K562 (cell line): ENCODE measurements around the gene MILR1. TPM values are rescaled to one million over a fixed set of nuclear protein-coding genes. Genes with fewer than 3 reads are reported as not detected.

Experiments
- ARID2 ChIP-seq: fragments of 450-650 bp; IDR thresholded peaks from 2 replicates; pipeline ENCODE4 v1.6.1; 2017; ENCODE audit warnings: antibody characterized with exemption, mild to moderate bottlenecking
- BHLHE40 ChIP-seq: IDR thresholded peaks from 2 replicates; pipeline ENCODE4 v1.6.1; 2011; ENCODE audit warnings: low read length, improper control_type of control experiment
- ELF1 ChIP-seq: fragments of 200-800 bp; sonication (Bioruptor generic); IDR thresholded peaks from 2 replicates; pipeline ENCODE4 v1.6.1; 2016; ENCODE audit warnings: missing genetic modification characterization, missing compliant biosample characterization
- ELF2 ChIP-seq: fragments of 250-450 bp; sonication (Bioruptor Pico); IDR thresholded peaks from 2 replicates; pipeline ENCODE4 v1.5.0; 2021; ENCODE audit warnings: mild to moderate bottlenecking
- ETV1 ChIP-seq: fragments of 450-650 bp; conservative IDR thresholded peaks from 2 replicates; pipeline ENCODE4 v1.6.1; 2016; ENCODE audit warnings: missing genetic modification characterization, control low read depth, low read depth, missing compliant biosample characterization
- MAFF ChIP-seq: IDR thresholded peaks from 2 replicates; pipeline ENCODE4 v1.6.1; 2012; ENCODE audit warnings: low read length, improper control_type of control experiment
- MEF2A ChIP-seq: IDR thresholded peaks from 2 replicates; pipeline ENCODE4 v1.6.1; 2011; ENCODE audit warnings: low read depth, mild to moderate bottlenecking, low read length, moderate library complexity; ENCODE audit not compliant: control insufficient read depth
- MTF1 ChIP-seq: fragments of 250-450 bp; sonication (Bioruptor Pico); IDR thresholded peaks from 2 replicates; pipeline ENCODE4 v1.9.0; 2021; ENCODE audit warnings: moderate library complexity, mild to moderate bottlenecking, inconsistent platforms, borderline replicate concordance
- MYBL2 ChIP-seq, 2 experiments: fragments of 450-650 bp in 1 of 2; sonication (generic) in 1 of 2; formaldehyde crosslinking in 1 of 2; IDR thresholded peaks; 2 replicates each; pipeline versions ENCODE4 v1.6.1 to v1.8.1; 2017 to 2022; ENCODE audit warnings: borderline replicate concordance in 1 of 2, inconsistent platforms in 1 of 2, low read depth in 1 of 2, mild to moderate bottlenecking in 1 of 2, missing genetic modification reagents in 1 of 2, moderate library complexity in 1 of 2
- PHF20 ChIP-seq: fragments of 450-650 bp; IDR thresholded peaks from 2 replicates; pipeline ENCODE4 v1.6.1; 2018; ENCODE audit not compliant: partially characterized antibody
- PHF21A ChIP-seq: fragments of 450-650 bp; IDR thresholded peaks from 2 replicates; pipeline ENCODE4 v1.6.1; 2017; ENCODE audit warnings: low read depth, borderline replicate concordance
- RCOR1 ChIP-seq, 2 experiments: IDR thresholded peaks; 2 replicates each; pipeline ENCODE4 v1.6.1; 2012; ENCODE audit warnings: low read depth in 2 of 2, low read length in 2 of 2, borderline replicate concordance in 1 of 2, improper control_type of control experiment in 1 of 2
- SAFB ChIP-seq: fragments of 200-400 bp; formaldehyde crosslinking; IDR thresholded peaks from 2 replicates; pipeline ENCODE4 v1.6.1; 2017; ENCODE audit warnings: low read depth, low read length, borderline replicate concordance
- SIX5 ChIP-seq, 2 experiments: IDR thresholded peaks; 2 replicates each; pipeline ENCODE4 v1.6.1; 2011; ENCODE audit warnings: low read length in 2 of 2, borderline replicate concordance in 1 of 2, low read depth in 1 of 2, mild to moderate bottlenecking in 1 of 2, moderate library complexity in 1 of 2; ENCODE audit not compliant: insufficient read depth in 1 of 2
- TARDBP ChIP-seq: fragments of 450-650 bp; IDR thresholded peaks from 2 replicates; pipeline ENCODE4 v1.6.1; 2016
- TCF3 ChIP-seq: sonication (generic); formaldehyde crosslinking; IDR thresholded peaks from 2 replicates; pipeline ENCODE4 v1.4.0; 2020; ENCODE audit warnings: mild to moderate bottlenecking, missing genetic modification reagents
- ZFP30 ChIP-seq: fragments of 250-450 bp; sonication (Bioruptor Pico); IDR thresholded peaks from 2 replicates; pipeline ENCODE4 v1.8.0; 2022; ENCODE audit warnings: moderate library complexity, mild to moderate bottlenecking, inconsistent platforms, borderline replicate concordance
- ZNF644 ChIP-seq: fragments of 200-800 bp; sonication (Bioruptor generic); IDR thresholded peaks from 2 replicates; pipeline ENCODE4 v1.6.1; 2016; ENCODE audit warnings: low read depth, missing genetic modification characterization, missing compliant biosample characterization
- ZNF699 ChIP-seq: fragments of 250-450 bp; sonication (Bioruptor Pico); IDR thresholded peaks from 2 replicates; pipeline ENCODE4 v1.8.0; 2021; ENCODE audit warnings: mild to moderate bottlenecking, moderate library complexity; ENCODE audit not compliant: insufficient replicate concordance
- polyA plus RNA-seq, 8 experiments: library from polyadenylated mRNA; depleted of rRNA in 4 of 8; stranded (reverse) in 5 of 8; unstranded in 3 of 8; fragments of >200 nt; fragmentation: Nextera tagmentation in 2 of 8; fragmentation: Illumina TruSeq in 1 of 8; extraction: Ambion mirVana in 2 of 8; extraction: Trizol in 1 of 8; gene quantifications; 2 replicates each; pipeline versions ENCODE4 v1.2.1 to v1.2.3, GENCODE V29; 2011 to 2014; ENCODE audit warnings: inconsistent platforms in 1 of 8, missing spikeins in 1 of 8
- total RNA-seq, 7 experiments: library from RNA; depleted of rRNA in 6 of 7; stranded (reverse); fragments of >200 nt in 6 of 7; fragmentation: Illumina TruSeq in 2 of 7; extraction: Trizol in 2 of 7; gene quantifications; 2 replicates each; pipeline versions ENCODE4 v1.2.1 to v1.2.3, GENCODE V29; 2011 to 2021; ENCODE audit warnings: low replicate concordance in 1 of 7
- TF ChIP-seq, protein P1 (sequence below): fragments of 250-450 bp; sonication (Bioruptor Pico); IDR thresholded peaks from 2 replicates; pipeline ENCODE4 v1.5.0; 2021; ENCODE audit warnings: mild to moderate bottlenecking, borderline replicate concordance
- TF ChIP-seq, protein P2 (sequence below): fragments of 250-450 bp; sonication (Bioruptor Pico); IDR thresholded peaks from 2 replicates; pipeline ENCODE4 v1.8.0; 2022; ENCODE audit warnings: inconsistent platforms
- TF ChIP-seq, protein P3 (sequence below): sonication (generic); formaldehyde crosslinking; IDR thresholded peaks from 2 replicates; pipeline ENCODE4 v1.8.0; 2022; ENCODE audit warnings: mild to moderate bottlenecking, missing genetic modification reagents

The MILR1 gene
- total and polyA plus RNA-seq, 9 of the 15 experiments (the other 6 are each of a cell fraction or from before 2014, with no cell fraction given) = 3.8 to 14.1 (median 7.1) TPM

DNA sequence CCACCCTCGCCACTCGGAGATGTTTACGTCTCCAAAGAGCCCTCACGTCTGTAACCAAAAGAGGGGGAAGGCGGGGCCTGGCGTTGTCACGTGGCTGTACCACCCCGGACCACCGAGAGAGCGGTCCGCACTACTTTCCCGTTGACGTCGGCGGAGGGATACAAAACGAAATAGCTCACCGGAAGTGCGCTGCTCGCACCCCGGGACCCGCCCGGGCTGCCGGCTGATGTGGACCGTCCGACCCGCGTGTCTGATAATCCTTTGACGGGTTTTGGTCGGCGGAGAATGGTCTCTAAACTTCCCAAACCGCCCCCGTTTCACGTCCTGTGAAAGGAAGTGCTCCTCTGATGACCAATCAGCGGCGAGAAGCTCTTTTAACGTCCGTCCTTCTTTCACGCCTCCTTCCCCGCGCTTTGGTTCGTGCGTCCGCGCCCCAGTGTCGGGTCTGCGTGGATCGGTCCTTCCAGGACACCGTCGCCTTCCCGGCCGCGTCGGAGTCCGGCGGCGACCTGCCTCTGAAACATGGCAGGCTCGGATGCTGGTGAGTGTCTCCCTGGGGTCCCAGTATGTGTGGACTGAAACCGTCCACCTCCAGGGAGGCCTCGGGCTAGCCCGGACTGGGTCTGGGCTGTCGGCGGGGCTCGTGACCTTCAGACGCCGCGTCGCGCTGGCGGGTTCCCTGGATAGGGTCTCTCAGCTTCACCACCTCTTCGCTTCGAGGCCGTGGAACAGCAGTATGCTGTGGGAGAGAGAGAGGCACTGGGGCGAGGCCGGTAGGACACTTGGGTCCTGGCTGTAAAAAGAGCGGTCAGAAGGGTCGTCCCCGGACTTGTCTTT, 57.9 kb downstream of the MILR1 start, which contains the start of gene CEP95 (continued):
- peak; percentile 54 for TF ChIP-seq PHF20
- no peak for TF ChIP-seq ZNF644 (tag)
- TF ChIP-seq, protein P1, sequence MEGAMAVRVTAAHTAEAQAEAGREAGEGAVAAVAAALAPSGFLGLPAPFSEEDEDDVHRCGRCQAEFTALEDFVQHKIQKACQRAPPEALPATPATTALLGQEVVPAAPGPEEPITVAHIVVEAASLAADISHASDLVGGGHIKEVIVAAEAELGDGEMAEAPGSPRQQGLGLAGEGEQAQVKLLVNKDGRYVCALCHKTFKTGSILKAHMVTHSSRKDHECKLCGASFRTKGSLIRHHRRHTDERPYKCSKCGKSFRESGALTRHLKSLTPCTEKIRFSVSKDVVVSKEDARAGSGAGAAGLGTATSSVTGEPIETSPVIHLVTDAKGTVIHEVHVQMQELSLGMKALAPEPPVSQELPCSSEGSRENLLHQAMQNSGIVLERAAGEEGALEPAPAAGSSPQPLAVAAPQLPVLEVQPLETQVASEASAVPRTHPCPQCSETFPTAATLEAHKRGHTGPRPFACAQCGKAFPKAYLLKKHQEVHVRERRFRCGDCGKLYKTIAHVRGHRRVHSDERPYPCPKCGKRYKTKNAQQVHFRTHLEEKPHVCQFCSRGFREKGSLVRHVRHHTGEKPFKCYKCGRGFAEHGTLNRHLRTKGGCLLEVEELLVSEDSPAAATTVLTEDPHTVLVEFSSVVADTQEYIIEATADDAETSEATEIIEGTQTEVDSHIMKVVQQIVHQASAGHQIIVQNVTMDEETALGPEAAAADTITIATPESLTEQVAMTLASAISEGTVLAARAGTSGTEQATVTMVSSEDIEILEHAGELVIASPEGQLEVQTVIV (CRISPR knock-in tag) = no peak
- no peak for TF ChIP-seq ARID2
- TF ChIP-seq SAFB = peak; percentile 64; the same call in 1 of the 2 replicates
- TF ChIP-seq MYBL2 (IDR thresholded peaks at IDR 0.05; ENCODE audit: low read depth) = peak; percentile 69
- no peak for TF ChIP-seq MYBL2 (CRISPR knock-in tag; IDR thresholded peaks at IDR 0.05; ENCODE audit: borderline replicate concordance)
- TF ChIP-seq ETV1 = peak; percentile 100
- TF ChIP-seq, protein P2, sequence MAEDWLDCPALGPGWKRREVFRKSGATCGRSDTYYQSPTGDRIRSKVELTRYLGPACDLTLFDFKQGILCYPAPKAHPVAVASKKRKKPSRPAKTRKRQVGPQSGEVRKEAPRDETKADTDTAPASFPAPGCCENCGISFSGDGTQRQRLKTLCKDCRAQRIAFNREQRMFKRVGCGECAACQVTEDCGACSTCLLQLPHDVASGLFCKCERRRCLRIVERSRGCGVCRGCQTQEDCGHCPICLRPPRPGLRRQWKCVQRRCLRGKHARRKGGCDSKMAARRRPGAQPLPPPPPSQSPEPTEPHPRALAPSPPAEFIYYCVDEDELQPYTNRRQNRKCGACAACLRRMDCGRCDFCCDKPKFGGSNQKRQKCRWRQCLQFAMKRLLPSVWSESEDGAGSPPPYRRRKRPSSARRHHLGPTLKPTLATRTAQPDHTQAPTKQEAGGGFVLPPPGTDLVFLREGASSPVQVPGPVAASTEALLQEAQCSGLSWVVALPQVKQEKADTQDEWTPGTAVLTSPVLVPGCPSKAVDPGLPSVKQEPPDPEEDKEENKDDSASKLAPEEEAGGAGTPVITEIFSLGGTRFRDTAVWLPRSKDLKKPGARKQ = no peak
- peak; percentile 72; the same call in 1 of the 2 replicates for TF ChIP-seq BHLHE40
- peak; percentile 84 for TF ChIP-seq ELF1 (tag)
- TF ChIP-seq PHF21A = peak; percentile 80; the same call in 1 of the 2 replicates
- TF ChIP-seq, protein P3, sequence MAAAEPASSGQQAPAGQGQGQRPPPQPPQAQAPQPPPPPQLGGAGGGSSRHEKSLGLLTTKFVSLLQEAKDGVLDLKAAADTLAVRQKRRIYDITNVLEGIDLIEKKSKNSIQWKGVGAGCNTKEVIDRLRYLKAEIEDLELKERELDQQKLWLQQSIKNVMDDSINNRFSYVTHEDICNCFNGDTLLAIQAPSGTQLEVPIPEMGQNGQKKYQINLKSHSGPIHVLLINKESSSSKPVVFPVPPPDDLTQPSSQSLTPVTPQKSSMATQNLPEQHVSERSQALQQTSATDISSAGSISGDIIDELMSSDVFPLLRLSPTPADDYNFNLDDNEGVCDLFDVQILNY (CRISPR knock-in tag) = 0 out of 2 replicates have a peak, but pooled peaks have one; percentile 46
- TF ChIP-seq TARDBP = peak; percentile 70; the same call in 1 of the 2 replicates
- no peak for TF ChIP-seq ZFP30
- peak; percentile 61; the same call in 1 of the 2 replicates for TF ChIP-seq MEF2A
- TF ChIP-seq MAFF = no peak
- no peak for TF ChIP-seq RCOR1 (IDR thresholded peaks at IDR 0.05; ENCODE audit: borderline replicate concordance in 1 of 2, low read depth in 2 of 2, low read length in 2 of 2)
- no peak for TF ChIP-seq MTF1 (CRISPR knock-in tag)
- TF ChIP-seq TCF3 (CRISPR knock-in tag) = no peak
- TF ChIP-seq ZNF699 (CRISPR knock-in tag) = no peak
- TF ChIP-seq SIX5 (IDR thresholded peaks at IDR 0.05; ENCODE audit: borderline replicate concordance in 1 of 2, insufficient read depth in 1 of 2, low read depth in 1 of 2, low read length in 2 of 2) = 0 out of 4 replicates have a peak, but pooled peaks of 1 of the 2 experiments have one; percentile 13
- TF ChIP-seq ELF2 (CRISPR knock-in tag) = peak; percentile 89
